Osteoblast (primary cell): ENCODE results near the gene SEMA4B. TPM values are rescaled to one million over a fixed set of nuclear protein-coding genes. Genes with fewer than 3 reads are reported as not detected.
"Not testable (repeated sequence)": the region's sequence is repeated elsewhere in the genome, so short reads cannot be mapped to it uniquely, and the experiment has no call there.

Experiments used
- DNase-seq: peaks from one replicate; pipeline ENCODE4 v3.0.0; 2011; ENCODE audit warnings: low spot score, mixed read lengths; ENCODE audit not compliant: insufficient read length; ENCODE audit errors: missing footprints
- H2AFZ ChIP-seq: 2 replicates; pipeline ENCODE4 v1.6.0; 2011; ENCODE audit warnings: mild to moderate bottlenecking, low read length
- H3K27ac ChIP-seq: 2 replicates; pipeline ENCODE4 v1.5.1; 2011; ENCODE audit warnings: mild to moderate bottlenecking, low read depth, low read length, moderate library complexity
- H3K27me3 ChIP-seq: 2 replicates; pipeline ENCODE4 v1.6.0; 2012; ENCODE audit warnings: mild to moderate bottlenecking, control low read depth, inconsistent platforms, low read length, moderate library complexity; ENCODE audit not compliant: insufficient read depth
- H3K36me3 ChIP-seq: 2 replicates; pipeline ENCODE4 v1.5.1; 2011; ENCODE audit warnings: mild to moderate bottlenecking, low read length, control low read depth, moderate library complexity; ENCODE audit not compliant: insufficient read depth
- H3K4me1 ChIP-seq: 2 replicates; pipeline ENCODE4 v1.5.1; 2011; ENCODE audit warnings: mild to moderate bottlenecking, low read length, control low read depth, moderate library complexity; ENCODE audit not compliant: insufficient read depth
- H3K4me2 ChIP-seq: 2 replicates; pipeline ENCODE4 v1.6.0; 2011; ENCODE audit warnings: mild to moderate bottlenecking, low read length; ENCODE audit not compliant: insufficient read depth
- H3K4me3 ChIP-seq: fragments of 200-600 bp; sonication (generic); 3 replicates; pipeline ENCODE4 v1.5.1; 2012; ENCODE audit warnings: mild to moderate bottlenecking, low read length, inconsistent platforms; ENCODE audit not compliant: insufficient read depth
- H3K79me2 ChIP-seq: 2 replicates; pipeline ENCODE4 v1.6.0; 2012; ENCODE audit warnings: mild to moderate bottlenecking, low read length, control low read depth, inconsistent platforms; ENCODE audit not compliant: insufficient read depth
- H3K9me3 ChIP-seq: 2 replicates; pipeline ENCODE4 v1.5.1; 2011; ENCODE audit warnings: low read depth, low read length, control low read depth
- H4K20me1 ChIP-seq: 2 replicates; pipeline ENCODE4 v1.6.0; 2012; ENCODE audit warnings: mild to moderate bottlenecking, low read length, control low read depth; ENCODE audit not compliant: insufficient read depth
- CTCF ChIP-seq: IDR thresholded peaks from 2 replicates; pipeline ENCODE4 v1.5.1; 2011; ENCODE audit warnings: mild to moderate bottlenecking, low read depth, low read length, moderate library complexity; ENCODE audit errors: extremely low read depth
- total RNA-seq: library from RNA; depleted of rRNA; stranded (reverse); fragments of >200 nt; gene quantifications from 2 replicates; pipeline ENCODE4 v1.2.3, GENCODE V29; 2012

The SEMA4B gene
- total RNA-seq, 1 donor: 8.7 TPM

GRCh38 chr15:90184119-90184785 is 16.9 kb upstream of the SEMA4B start:
- DNase-seq: peak; percentile 89
- Histone ChIP-seq H3K4me2 (peak overlapping the region; percentile 89), H3K27ac (peak overlapping the region; percentile 51)

GRCh38 chr15:90184786-90185704 is 16.1 kb upstream of the SEMA4B start:
- H3K4me1 ChIP-seq: peaks cover 11% of the 10 kb centered on the region
- peak; percentile 93 for DNase-seq
- no peaks in the 10 kb centered on the region for H3K79me2 ChIP-seq
- no peaks in the 10 kb centered on the region for H3K9me3 ChIP-seq
- no peaks in the 10 kb centered on the region for H4K20me1 ChIP-seq
- peak overlapping the region; percentile 89 for H3K4me2 ChIP-seq
- no peak for TF ChIP-seq CTCF
- H2AFZ ChIP-seq: peak overlapping the region; percentile 90
- H3K4me3 ChIP-seq: peak overlapping the region; percentile 76
- H3K36me3 ChIP-seq: no peaks in the 10 kb centered on the region
- peak overlapping the region; percentile 51 for H3K27ac ChIP-seq
- H3K27me3 ChIP-seq: no peaks in the 10 kb centered on the region

More at GRCh38 chr15:90184119-90184785, 16.9 kb upstream of the SEMA4B start:
- TF ChIP-seq CTCF: no peak
- no peaks in the 10 kb centered on the region for H3K79me2 ChIP-seq
- H4K20me1 ChIP-seq: no peaks in the 10 kb centered on the region
- no peaks in the 10 kb centered on the region for H3K9me3 ChIP-seq
- no peaks in the 10 kb centered on the region for H3K27me3 ChIP-seq
- peak overlapping the region; percentile 90 for H2AFZ ChIP-seq
- no peaks in the 10 kb centered on the region for H3K36me3 ChIP-seq
- peak overlapping the region; percentile 76 for H3K4me3 ChIP-seq
- H3K4me1 ChIP-seq: peaks cover 11% of the 10 kb centered on the region

- Histone ChIP-seq H3K36me3 (no peaks in the 10 kb centered on the region), H2AFZ (peak overlapping the region; percentile 56), H3K27ac (no peak overlapping the region), H3K9me3 (no peaks in the 10 kb centered on the region), H3K4me1 (peaks cover 11% of the 10 kb centered on the region), H4K20me1 (no peaks in the 10 kb centered on the region), H3K4me2 (no peak overlapping the region), H3K4me3 (no peak overlapping the region), H3K27me3 (no peaks in the 10 kb centered on the region), H3K79me2 (no peaks in the 10 kb centered on the region)
- TF ChIP-seq CTCF: no peak
- DNase-seq: peak; percentile 75
Observed at GRCh38 chr15:90187257-90187868, 13.8 kb upstream of the SEMA4B start.

GRCh38 chr15:90188065-90188464 is 13.1 kb upstream of the SEMA4B start:
- not testable (repeated sequence) for H3K4me3 ChIP-seq, H3K27ac ChIP-seq, H3K36me3 ChIP-seq, H3K9me3 ChIP-seq, H3K4me2 ChIP-seq, H3K27me3 ChIP-seq, DNase-seq, H4K20me1 ChIP-seq, H3K79me2 ChIP-seq, H2AFZ ChIP-seq
- H3K4me1 ChIP-seq: peaks cover 11% of the 10 kb centered on the region
